Neural crest cell (in vitro differentiated cells): ENCODE measurements around the gene BCR. TPM values are rescaled to one million over a fixed set of nuclear protein-coding genes. Genes with fewer than 3 reads are reported as not detected.

Source experiments
- DNase-seq: peaks from one replicate; pipeline ENCODE4 v3.0.0; 2021; ENCODE audit warnings: low read depth, mixed read lengths, low spot score
- H3K27ac Mint-ChIP-seq: one replicate; pipeline ENCODE4 v1.8.0; 2021; ENCODE audit warnings: mild to moderate bottlenecking, mixed read lengths; ENCODE audit not compliant: unreplicated experiment
- H3K27me3 Mint-ChIP-seq: 2 replicates; pipeline ENCODE4 v1.8.0; 2021; ENCODE audit warnings: low read depth, mild to moderate bottlenecking, mixed read lengths
- H3K36me3 Mint-ChIP-seq: 2 replicates; pipeline ENCODE4 v1.8.0; 2021; ENCODE audit warnings: low read depth, mild to moderate bottlenecking, mixed read lengths
- H3K4me1 Mint-ChIP-seq: 2 replicates; pipeline ENCODE4 v1.8.0; 2021; ENCODE audit warnings: mixed read lengths
- H3K4me3 Mint-ChIP-seq: one replicate; pipeline ENCODE4 v1.8.0; 2021; ENCODE audit warnings: mild to moderate bottlenecking, mixed read lengths
- H3K9me3 Mint-ChIP-seq: 2 replicates; pipeline ENCODE4 v1.8.0; 2021; ENCODE audit warnings: mixed read lengths
- CTCF ChIP-seq: fragments of 200-600 bp; sonication (generic); conservative IDR thresholded peaks from 2 replicates; pipeline ENCODE4 v1.5.0; 2021; ENCODE audit warnings: antibody characterized with exemption, mild to moderate bottlenecking
- total RNA-seq: library from RNA; stranded (reverse); gene quantifications from 2 replicates; pipeline ENCODE4 v1.2.1, GENCODE V29; 2021

Gene BCR
- total RNA-seq, 1 donor from 2014 or later = 54.2 TPM

- Mint-ChIP-seq H3K36me3 (no peaks in the 10 kb centered on the region), H3K27ac (peak overlapping the region; percentile 98), H3K9me3 (no peaks in the 10 kb centered on the region), H3K27me3 (no peaks in the 10 kb centered on the region), H3K4me1 (peaks cover 73% of the 10 kb centered on the region), H3K4me3 (peak overlapping the region; percentile 84)
- peak; percentile 29 for DNase-seq
- TF ChIP-seq CTCF = no peak
Measured at GRCh38 chr22:23242473-23243001, 62.2 kb downstream of the BCR start.

- no peaks in the 10 kb centered on the region for H3K36me3 Mint-ChIP-seq
- H3K4me3 Mint-ChIP-seq = peak overlapping the region; percentile 84
- DNase-seq = peak; percentile 51
Measured at GRCh38 chr22:23243006-23243573, 62.8 kb downstream of the BCR start.

GRCh38 chr22:23243859-23244689 is 63.8 kb downstream of the BCR start:
- H3K4me3 Mint-ChIP-seq = peak overlapping the region; percentile 84
- DNase-seq = no peak
- no peak for TF ChIP-seq CTCF
- H3K9me3 Mint-ChIP-seq = no peaks in the 10 kb centered on the region
- no peaks in the 10 kb centered on the region for H3K27me3 Mint-ChIP-seq
- no peaks in the 10 kb centered on the region for H3K36me3 Mint-ChIP-seq
- peaks cover 77% of the 10 kb centered on the region for H3K4me1 Mint-ChIP-seq
- H3K27ac Mint-ChIP-seq = peak overlapping the region; percentile 90

More at GRCh38 chr22:23243006-23243573, 62.8 kb downstream of the BCR start:
- H3K4me1 Mint-ChIP-seq = peaks cover 74% of the 10 kb centered on the region
- no peaks in the 10 kb centered on the region for H3K9me3 Mint-ChIP-seq
- TF ChIP-seq CTCF = no peak
- H3K27me3 Mint-ChIP-seq = no peaks in the 10 kb centered on the region
- H3K27ac Mint-ChIP-seq = peak overlapping the region; percentile 98

GRCh38 chr22:23244690-23245044 is 64.4 kb downstream of the BCR start:
- Mint-ChIP-seq H3K4me1 (peaks cover 78% of the 10 kb centered on the region), H3K36me3 (no peaks in the 10 kb centered on the region), H3K4me3 (peak overlapping the region; percentile 70), H3K9me3 (no peaks in the 10 kb centered on the region), H3K27ac (peak overlapping the region; percentile 90), H3K27me3 (no peaks in the 10 kb centered on the region)
- DNase-seq = no peak
- no peak for TF ChIP-seq CTCF

GRCh38 chr22:23245045-23245798 is 64.9 kb downstream of the BCR start:
- DNase-seq = no peak
- Mint-ChIP-seq H3K4me1 (peaks cover 80% of the 10 kb centered on the region), H3K27ac (peak overlapping the region; percentile 58), H3K4me3 (peak overlapping the region; percentile 10), H3K36me3 (no peaks in the 10 kb centered on the region), H3K9me3 (no peaks in the 10 kb centered on the region), H3K27me3 (no peaks in the 10 kb centered on the region)
- TF ChIP-seq CTCF = no peak
